Heart right ventricle (tissue), 16 donors: ENCODE measurements around the gene EVI5L. TPM values are rescaled to one million over a fixed set of nuclear protein-coding genes. Genes with fewer than 3 reads are reported as not detected.

ENCODE experiments used
- ATAC-seq, 8 donors: fragments of 200-7000 bp; cut with Tn5 transposase; one replicate each; pipeline ENCODE4 v1.9.1; 2020; ENCODE audit warnings: mild to moderate bottlenecking in 8 of 8, moderate library complexity in 8 of 8, moderate number of reproducible peaks in 1 of 8
- DNase-seq, 2 donors: peaks; one replicate each; pipeline ENCODE4 v3.0.0-alpha.2; 2020
- H3K27ac ChIP-seq, 10 donors: fragments of 200-600 bp; sonication (generic) in 2 of 10; one replicate each; pipeline versions ENCODE4 v1.5.0 to v1.8.0; 2020 to 2022; ENCODE audit warnings: mild to moderate bottlenecking in 3 of 10
- H3K27me3 ChIP-seq, 7 donors: fragments of 200-600 bp; one replicate each; pipeline ENCODE4 v1.8.0; 2021 to 2022; ENCODE audit warnings: mild to moderate bottlenecking in 2 of 7
- H3K36me3 ChIP-seq, 9 donors: fragments of 200-600 bp; sonication (generic) in 1 of 9; one replicate each; pipeline versions ENCODE4 v1.5.0 to v1.8.0; 2020 to 2022; ENCODE audit warnings: mild to moderate bottlenecking in 2 of 9
- H3K4me1 ChIP-seq, 9 donors: fragments of 200-600 bp; sonication (generic) in 1 of 9; one replicate each; pipeline versions ENCODE4 v1.5.0 to v1.8.0; 2020 to 2022; ENCODE audit warnings: mild to moderate bottlenecking in 4 of 9
- H3K4me3 ChIP-seq, 10 donors: fragments of 200-600 bp; sonication (generic) in 2 of 10; one replicate each; pipeline versions ENCODE4 v1.5.0 to v1.8.0; 2020 to 2022; ENCODE audit warnings: mild to moderate bottlenecking in 7 of 10, moderate library complexity in 2 of 10
- H3K9me3 ChIP-seq, 11 donors: fragments of 200-600 bp in 10 of 11; sonication (generic) in 2 of 11; one replicate each; pipeline versions ENCODE4 v1.5.0 to v1.8.0; 2013 to 2022; ENCODE audit warnings: mild to moderate bottlenecking in 2 of 11, control low read depth in 1 of 11, moderate library complexity in 1 of 11
- CTCF ChIP-seq, 9 donors: fragments of 200-600 bp; sonication (generic) in 2 of 9; IDR thresholded peaks; one replicate each; pipeline versions ENCODE4 v1.5.0 to v1.8.0; 2021 to 2022; ENCODE audit warnings: antibody characterized with exemption in 9 of 9, mild to moderate bottlenecking in 5 of 9, moderate library complexity in 1 of 9
- WGBS, 2 donors: extraction: QIAGEN DNeasy Blood & Tissue Kit; methylation state at CpG; one replicate each; pipeline ENCODE4 v1.1.7; 2013; ENCODE audit warnings: inconsistent platforms in 1 of 2; 5-methylcytosine and 5-hydroxymethylcytosine counted together
- intact Hi-C, 10 donors: fragments of 100-400 bp; cut with DNase I; formaldehyde crosslinking; loops; one replicate each; pipeline versions ENCODE4 v1.11.1 to v1.14.2; 2022
- polyA plus RNA-seq, 2 donors: library from polyadenylated mRNA; stranded (reverse); fragments of 200-250 nt; gene quantifications; one replicate each; pipeline ENCODE4 v1.2.3, GENCODE V29; 2013
- total RNA-seq, 10 donors: library from RNA; stranded (reverse); fragmentation: NEBNext Ultra II Directional in 3 of 10; extraction: Animal tissue kit (Norgen Biotek cat#: 25700) in 3 of 10; gene quantifications; one replicate each; pipeline versions ENCODE4 v1.2.1 to v1.2.4, GENCODE V29; 2021 to 2023
- donor health status: Arrhythmogenic right ventricular cardiomyopathy.
- donor health status: ischemic (EF 13 %, LVEDD 7.1; RV severe dilation, severe dysfunction).
- donor health status: healthy with polysubstance abuse.
- donor health status: DM: no; HTN: yes; CAD: no.
- donor health status: DM: no; HTN: no; CAD: no.
- donor health status: ischemic (EF 25% LVEDD 6.9; RV normal size, moderate dysfunction).
- donor health status: ischemic (EF 25% LVEDD 5.7; RV mildly dilated, moderate dysfunction).
- donor health status: healthy.
- donor health status: DM: yes; HTN: yes; CAD: no.
- donor health status: Ischemic cardiomyopathy.
- donor health status: ischemic (EF 35%, LVEDD 5.7; RV mildly dilated, moderate dysfunction).
- donor health status: nonischemic (EF 11% LVEDD 7.7; RV severe dilation, severe dysfunction).
- donor health status: DM: yes; HTN: yes; CAD: no.
- donor health status: PGD.
- donor health status: ischemic (EF 29% LVEDD 5.4; RV normal size, mild dysfunction).
- donor health status: nonischemic (EF 23%, LVEDD 6.1; RV moderate dilation, normal function).

Gene EVI5L
- total and polyA plus RNA-seq, 12 donors, result 12.9 to 26.3 (median 20.3) TPM

- no peak overlapping the region for H3K4me3 ChIP-seq
- whole genome bisulfite sequencing, 2 donors, result 90 to 91% methylated on average over 18 of the region's 18 CpGs
- peaks cover 4 to 60% (median 33%) of the 10 kb centered on the region in 9 donors for H3K36me3 ChIP-seq
- no peak overlapping the region for H3K27ac ChIP-seq
- peaks cover 0 to 37% (median 25%) of the 10 kb centered on the region in 9 donors for H3K4me1 ChIP-seq
- DNase-seq (no peak), ATAC-seq (no peak)
- H3K27me3 ChIP-seq, result peaks cover 9 to 33% (median 22%) of the 10 kb centered on the region in 7 donors
- no peaks in the 10 kb centered on the region for H3K9me3 ChIP-seq
- intact Hi-C loops, result no loop called here
- TF ChIP-seq CTCF (IDR thresholded peaks at IDR 0.05), result no peak
Observed at GRCh38 chr19:7911508-7912143, 81.6 kb downstream of the EVI5L start.

GRCh38 chr19:7912144-7912696, 82.2 kb downstream of the EVI5L start:
- DNase-seq, result no peak
- no peak overlapping the region for H3K4me3 ChIP-seq
- H3K27me3 ChIP-seq, result peaks cover 11 to 39% (median 28%) of the 10 kb centered on the region in 7 donors
- 88 to 90% methylated on average over 30 to 31 of the region's 31 CpGs for WGBS, 2 donors
- ATAC-seq, result no peak
- no peak overlapping the region for H3K27ac ChIP-seq
- H3K36me3 ChIP-seq, result peaks cover 4 to 54% (median 33%) of the 10 kb centered on the region in 9 donors
- no peak for TF ChIP-seq CTCF (IDR thresholded peaks at IDR 0.05)
- H3K4me1 ChIP-seq, result peaks cover under 1 to 35% (median 24%) of the 10 kb centered on the region in 9 donors
- no peaks in the 10 kb centered on the region for H3K9me3 ChIP-seq
- intact Hi-C loops, result no loop called here

GRCh38 chr19:7912697-7913564, 82.9 kb downstream of the EVI5L start:
- DNase-seq, result no peak
- H3K4me3 ChIP-seq, result no peak overlapping the region
- H3K9me3 ChIP-seq, result no peaks in the 10 kb centered on the region
- no peak for ATAC-seq
- H3K27ac ChIP-seq, result no peak overlapping the region
- peaks cover 11 to 46% (median 35%) of the 10 kb centered on the region in 7 donors for H3K27me3 ChIP-seq
- intact Hi-C loops, result no loop called here
- TF ChIP-seq CTCF (IDR thresholded peaks at IDR 0.05), result no peak
- peaks cover 4 to 50% (median 33%) of the 10 kb centered on the region in 9 donors for H3K36me3 ChIP-seq
- peaks cover 4 to 35% (median 24%) of the 10 kb centered on the region in 9 donors for H3K4me1 ChIP-seq
- 94 to 95% methylated on average over 39 of the region's 39 CpGs for WGBS, 2 donors

- intact Hi-C loops, result no loop called here
- Histone ChIP-seq H3K9me3 (no peaks in the 10 kb centered on the region), H3K4me3 (no peak overlapping the region), H3K4me1 (peaks cover 4 to 34% (median 24%) of the 10 kb centered on the region in 9 donors), H3K36me3 (peaks cover 4 to 50% (median 33%) of the 10 kb centered on the region in 9 donors), H3K27ac (no peak overlapping the region), H3K27me3 (peaks cover 11 to 51% (median 42%) of the 10 kb centered on the region in 7 donors)
- TF ChIP-seq CTCF (IDR thresholded peaks at IDR 0.05), result no peak
- 90% methylated on average over 10 of the region's 10 CpGs for WGBS, 2 donors
- no peak for DNase-seq
- no peak for ATAC-seq
Observed at GRCh38 chr19:7913652-7914051, 83.6 kb downstream of the EVI5L start.
